RKO (cell line): ENCODE data around the gene LRP2.

ENCODE experiments used
- DNase-seq: peaks from one replicate; pipeline ENCODE4 v3.0.0-alpha.2; 2016; ENCODE audit warnings: low spot score

LRP2 gene

DNA sequence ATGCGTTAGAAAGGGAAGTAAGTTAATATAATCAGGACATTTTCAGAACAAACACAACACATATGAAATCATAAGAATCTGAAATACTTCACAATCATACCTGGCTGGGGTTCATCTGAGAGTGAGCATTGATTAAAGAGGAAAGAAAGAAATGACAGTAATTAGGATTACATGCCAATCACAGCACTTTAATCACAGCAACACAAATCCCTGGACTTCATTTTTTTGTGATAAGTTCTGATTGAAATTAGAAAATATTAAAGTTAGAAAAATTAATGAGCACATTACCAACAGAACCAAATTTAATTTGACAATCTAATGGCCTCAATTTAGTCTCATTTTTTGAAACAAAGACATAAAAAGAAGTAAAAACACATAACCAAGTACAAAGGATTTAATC, 121.9 kb downstream of the LRP2 start:
- DNase-seq = no peak

DNA sequence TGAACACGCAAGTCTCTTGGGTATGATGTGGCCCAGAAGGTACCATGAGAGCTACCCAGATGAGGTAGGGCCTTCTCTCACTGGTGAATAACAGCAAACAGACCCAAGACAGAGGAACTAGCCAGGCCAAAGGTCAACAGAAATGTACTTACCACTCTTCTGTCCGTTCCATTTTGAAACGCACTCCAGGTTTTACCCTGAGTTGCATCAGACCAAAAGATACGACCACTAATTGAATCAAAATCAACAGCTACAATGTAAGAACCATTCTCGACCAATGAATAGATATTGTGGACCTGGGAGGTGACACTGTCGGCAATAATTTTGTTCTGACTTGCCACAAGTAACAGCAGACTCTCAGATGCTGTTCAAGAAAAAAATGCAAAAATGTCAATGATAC, 124.4 kb downstream of the LRP2 start:
- no peak for DNase-seq

DNA sequence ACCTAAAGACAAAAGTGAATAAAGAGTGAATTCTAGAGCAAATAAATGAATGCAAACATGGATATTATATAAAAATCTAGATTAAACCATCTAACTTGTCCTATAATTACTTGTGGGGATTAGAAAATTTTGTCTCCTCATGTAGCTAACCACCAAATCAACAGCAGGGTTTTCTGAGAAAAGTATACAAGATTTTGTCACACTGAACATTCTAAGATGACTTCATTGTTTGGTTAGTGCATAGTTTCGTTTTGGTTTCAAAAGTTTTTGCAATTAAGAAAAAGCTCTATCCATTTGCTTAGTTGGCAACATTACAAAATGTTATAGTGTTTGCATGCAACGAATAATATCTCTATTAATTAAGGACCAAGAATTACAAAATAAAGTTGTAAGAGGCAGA, 125.0 kb downstream of the LRP2 start:
- DNase-seq = no peak

DNA sequence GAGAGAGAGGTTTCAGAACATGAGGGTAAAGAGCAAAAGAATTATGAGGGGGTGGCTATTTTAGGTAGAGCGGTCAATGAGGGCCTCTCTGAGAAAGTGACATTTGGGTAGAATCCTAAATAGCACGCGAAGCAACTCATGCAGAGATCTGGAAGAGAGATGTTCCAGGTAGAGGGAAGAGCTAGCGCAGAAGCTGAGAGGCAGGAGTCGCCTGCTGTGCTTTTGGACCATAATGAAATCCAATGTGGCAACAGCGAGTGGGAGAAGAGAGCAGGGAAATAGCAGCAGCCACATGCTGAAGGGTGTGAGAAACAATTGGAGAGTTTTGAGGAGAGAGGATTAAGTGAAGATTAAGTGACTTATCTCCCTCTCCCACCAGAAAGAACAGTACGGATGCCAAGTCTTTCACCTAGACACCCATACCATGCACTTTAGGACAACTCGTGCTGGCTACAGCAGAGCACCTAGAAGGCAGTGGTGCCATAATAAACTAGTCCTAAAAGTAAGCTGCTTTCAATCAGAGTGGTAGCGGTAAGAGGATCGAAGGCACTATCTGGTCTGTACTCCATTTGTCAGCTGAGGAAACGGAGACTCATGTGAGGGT, 129.7 kb downstream of the LRP2 start:
- DNase-seq = no peak

DNA sequence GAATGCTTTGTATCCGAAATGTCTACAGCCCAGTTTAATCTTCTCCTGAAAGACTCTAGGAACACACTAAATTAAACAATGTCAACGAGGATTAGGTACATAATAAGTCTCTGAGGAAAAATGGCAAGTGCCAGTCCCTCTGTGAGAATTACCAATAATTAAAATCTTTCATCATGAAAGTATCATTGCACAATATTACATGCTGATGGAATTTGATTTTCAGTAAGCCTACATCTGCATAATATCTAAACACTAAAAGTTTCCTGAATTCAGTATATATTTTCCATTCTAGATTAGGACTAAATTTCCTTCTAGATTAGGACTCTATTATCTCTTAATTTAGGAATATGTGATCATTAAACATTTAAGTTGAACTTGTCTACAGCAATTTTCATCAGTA, 132.1 kb downstream of the LRP2 start:
- DNase-seq = no peak

DNA sequence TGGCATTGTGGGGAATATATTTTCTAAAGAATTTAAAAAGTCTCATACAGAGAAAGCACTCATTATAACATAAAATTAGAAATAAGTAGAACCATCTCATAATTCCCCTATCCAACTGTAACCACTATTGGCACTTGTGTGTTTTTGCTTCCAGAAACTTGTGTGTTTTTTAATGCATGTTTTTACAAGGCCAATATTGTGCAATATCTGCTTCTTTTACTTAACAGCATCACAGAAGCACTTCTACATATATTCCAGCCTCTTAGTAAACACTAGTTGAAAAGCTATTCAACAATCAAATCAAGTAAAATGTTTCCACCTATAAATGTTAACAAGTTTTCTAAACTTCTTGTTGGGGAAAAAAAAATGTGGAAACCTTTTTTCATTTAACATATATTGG, 132.7 kb downstream of the LRP2 start:
- no peak for DNase-seq

DNA sequence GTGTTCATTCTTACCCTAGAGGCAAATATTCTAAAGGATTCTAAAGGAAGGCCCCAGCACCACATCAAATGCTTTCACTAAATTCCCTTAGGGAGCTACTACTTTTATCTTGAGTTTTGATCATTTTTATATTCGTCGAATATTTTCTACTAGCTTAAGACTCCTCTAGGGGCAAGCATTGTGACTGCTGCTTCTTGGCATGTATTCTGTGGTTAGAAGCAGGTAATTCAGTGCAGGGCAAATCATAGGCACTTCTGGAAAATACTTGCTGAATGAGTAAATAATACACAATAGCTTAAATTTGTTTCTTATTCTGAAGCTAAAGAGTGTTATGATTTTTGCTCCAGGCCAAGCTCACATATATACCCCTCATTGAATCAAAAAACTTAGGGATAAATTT, 136.4 kb downstream of the LRP2 start:
- DNase-seq = no peak

DNA sequence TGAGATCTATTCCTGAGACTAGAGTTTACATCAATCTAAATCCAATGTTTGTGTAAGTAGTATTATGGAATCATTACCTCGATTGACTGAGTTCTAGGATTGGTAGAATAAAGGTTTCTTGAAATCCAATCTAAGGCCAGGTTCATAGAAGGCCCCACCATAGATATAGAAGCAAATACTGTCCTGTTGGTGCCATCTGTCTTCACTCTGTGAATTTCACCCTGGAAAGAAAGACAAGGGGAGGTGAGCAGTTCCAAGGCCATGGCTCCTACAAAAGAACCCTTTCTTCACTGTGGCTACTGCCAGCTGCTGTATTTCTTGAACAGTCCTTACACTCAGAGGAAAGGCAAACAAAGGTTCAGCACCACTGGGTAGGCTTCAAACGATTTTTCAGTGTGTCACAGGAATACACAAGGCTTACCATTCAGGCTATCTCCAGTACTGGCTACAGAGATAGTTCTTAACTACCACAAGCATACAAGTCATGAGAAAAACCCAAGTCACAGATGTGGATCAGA, 137.0 kb downstream of the LRP2 start:
- no peak for DNase-seq

DNA sequence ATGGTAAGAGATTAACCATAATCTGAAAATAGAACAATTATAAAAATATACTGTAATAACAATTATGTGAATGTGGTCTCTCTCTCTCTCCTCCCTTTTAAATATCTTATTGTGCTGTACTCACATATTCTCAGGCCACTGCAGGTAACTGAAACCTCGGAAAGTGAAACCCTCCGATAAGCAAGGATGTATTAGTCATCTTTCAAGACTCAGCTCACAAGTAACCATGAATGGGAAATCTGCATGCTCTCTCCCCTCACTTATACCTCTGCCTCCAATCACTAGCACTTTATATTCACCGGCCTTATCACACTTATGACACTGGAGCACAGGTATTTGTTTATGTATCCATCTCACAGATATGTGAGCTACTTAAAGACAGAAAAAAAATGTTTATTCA, 139.7 kb downstream of the LRP2 start:
- no peak for DNase-seq

DNA sequence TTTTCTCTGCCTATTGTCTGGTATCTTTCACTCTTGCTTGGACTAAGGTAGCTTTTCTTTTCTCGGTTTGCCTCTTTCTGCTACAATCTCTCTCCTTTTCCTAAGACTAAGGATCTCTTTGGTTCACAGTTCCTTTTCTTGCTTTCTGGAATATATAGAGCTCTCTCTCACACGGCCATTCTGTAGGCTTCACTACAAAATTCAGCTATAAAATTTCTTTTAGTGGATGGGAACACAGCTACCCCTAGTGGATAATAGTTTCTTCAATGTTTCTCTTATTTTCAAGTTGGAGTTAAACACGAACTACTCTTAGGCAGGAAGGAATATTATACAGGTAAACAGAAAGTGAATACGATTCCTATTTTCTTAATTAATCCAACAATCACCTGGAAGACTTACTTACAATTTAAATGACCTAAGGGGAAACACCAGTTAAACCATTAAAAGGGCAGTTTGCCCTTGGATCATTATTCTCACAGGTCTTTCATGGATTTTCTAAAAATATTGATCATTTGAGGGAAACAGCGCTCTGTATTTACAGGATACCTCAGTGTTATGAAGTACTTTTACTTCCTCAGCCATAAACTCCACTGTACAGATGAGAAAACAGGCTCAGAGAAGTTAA, 140.5 kb downstream of the LRP2 start:
- DNase-seq = peak; percentile 48

DNA sequence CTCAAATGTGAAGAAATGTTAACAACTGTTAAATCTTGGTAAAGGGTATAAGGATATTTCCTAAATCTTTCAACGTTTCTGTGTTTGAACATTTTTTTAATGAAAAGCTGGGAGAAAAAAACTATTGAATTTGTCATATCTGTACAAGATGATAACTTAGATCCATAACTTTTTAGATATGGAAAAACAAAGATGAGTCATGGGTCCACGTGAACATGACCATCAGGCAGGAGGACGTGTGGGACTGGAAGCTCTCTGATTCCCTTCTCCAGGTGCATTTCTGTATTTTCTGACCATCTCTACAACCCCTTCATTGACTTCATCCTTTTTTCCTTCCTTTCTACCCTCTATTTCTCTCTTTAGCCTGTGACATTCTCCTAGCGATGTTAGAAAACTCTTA, 151.4 kb downstream of the LRP2 start:
- no peak for DNase-seq

DNA sequence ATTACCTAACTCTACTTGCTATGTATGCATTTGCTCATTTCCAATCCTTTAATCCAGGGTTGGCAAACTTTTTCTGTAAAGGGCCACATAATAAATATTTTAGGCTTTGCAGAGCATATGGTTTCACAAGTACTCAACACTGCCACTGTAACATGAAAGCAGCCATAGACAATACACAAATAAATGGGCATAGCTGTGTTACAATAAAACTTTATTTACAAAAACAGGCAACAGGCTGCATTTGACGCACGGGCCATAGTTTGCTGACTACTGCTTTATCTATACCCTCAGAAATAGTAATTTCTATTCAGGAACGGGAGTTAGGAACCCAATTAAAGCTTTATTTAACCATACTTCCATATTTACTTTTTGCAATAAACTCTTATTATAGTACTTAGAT, 154.3 kb downstream of the LRP2 start:
- no peak for DNase-seq

DNA sequence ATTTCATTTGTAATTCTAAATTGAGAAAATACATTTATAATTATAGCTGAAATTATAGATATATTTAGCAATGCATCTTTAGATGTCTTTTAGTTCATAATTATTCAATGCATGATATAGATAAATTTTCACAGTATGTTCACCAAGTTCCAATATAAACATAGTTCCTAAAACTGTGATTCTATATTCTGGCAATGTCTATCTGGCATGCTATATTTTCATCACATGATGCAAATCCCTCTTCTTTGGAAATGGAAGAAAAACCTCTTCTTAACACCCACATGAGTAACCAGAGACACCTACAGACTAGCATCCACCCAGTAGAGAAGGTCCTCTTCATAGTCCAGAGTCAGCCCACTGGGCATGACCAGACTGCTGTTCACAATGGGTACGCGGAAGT, 157.2 kb downstream of the LRP2 start:
- DNase-seq = no peak

DNA sequence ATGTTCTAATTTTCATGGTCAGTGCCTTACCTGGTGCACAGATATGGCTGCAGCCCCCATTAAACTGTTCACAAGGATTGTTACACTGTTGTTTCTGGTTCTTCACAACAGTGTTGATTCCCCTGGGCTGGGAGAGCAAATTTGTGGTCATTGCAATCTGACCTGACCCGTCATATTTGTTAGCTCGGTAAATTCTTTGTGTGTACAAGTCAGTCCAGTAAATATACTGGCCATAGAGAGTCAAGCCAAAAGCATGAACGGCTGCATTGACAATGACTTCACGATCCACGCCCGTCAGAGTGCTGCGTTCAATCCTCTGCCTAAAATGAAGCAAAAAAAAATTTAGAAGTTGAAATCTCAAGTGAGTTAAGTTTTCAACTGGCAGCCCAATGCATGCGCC, 158.4 kb downstream of the LRP2 start:
- no peak for DNase-seq

DNA sequence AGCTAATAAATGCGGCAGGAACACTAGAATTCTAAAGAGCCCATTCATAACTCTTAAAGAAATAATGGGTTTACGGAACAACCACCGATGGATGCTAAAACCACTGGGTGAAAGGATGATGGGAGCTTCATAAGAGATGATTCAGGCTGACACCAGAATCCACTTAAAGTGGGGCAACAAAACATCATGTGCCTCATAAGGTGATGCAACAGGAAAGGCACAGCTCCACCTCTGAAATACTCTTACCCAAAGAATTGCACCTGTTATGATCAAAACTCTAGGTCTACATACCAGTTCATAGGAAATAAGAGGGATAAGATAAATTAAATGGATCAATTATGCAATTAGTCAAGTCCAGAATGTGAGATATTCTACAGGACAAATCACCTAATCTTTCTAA, 161.6 kb downstream of the LRP2 start:
- no peak for DNase-seq

DNA sequence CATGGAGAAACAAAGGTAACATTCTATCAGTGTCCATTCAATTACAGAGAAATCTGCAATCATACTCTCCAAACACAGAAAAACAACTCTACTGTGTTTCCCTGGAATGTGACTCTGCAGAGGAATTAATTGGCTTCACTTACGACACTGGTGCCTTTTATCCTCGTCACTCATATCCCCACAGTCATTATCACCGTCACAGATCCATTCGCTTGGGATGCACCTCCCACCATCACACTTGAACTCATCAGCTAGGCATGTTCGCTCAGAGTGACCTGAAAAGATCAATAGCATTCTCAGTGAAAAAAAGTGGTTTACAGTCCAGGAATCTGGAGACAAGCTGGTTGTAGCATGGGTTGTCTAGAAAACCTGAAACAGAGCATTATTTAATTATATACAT, 168.7 kb downstream of the LRP2 start:
- DNase-seq = no peak

DNA sequence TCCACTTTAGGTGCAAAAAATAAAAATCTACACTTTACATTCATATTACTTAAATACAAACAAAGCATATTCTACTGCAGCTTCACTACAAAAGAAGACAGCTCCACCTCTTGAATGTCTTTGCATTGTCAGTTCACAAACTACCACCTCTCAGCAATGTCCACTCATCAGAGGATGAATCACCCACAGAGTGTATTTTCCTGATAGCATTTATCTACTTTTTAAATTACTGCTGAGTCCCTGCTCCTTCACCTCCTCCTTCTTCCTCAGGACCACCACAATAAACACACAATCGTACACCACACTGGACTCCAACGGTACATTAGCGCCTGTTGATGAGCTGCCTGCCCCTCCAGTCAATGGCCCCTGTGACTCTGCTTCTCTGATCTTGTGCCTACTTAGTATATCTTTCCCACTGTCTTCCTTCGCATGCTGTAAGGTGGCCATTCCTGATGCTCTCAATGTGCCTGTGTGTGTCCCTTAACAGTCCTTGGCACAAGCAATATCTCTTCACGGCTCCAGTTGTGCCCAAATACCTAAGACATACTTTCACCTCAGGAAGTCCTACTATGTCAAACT, 172.0 kb downstream of the LRP2 start:
- peak; percentile 14 for DNase-seq

DNA sequence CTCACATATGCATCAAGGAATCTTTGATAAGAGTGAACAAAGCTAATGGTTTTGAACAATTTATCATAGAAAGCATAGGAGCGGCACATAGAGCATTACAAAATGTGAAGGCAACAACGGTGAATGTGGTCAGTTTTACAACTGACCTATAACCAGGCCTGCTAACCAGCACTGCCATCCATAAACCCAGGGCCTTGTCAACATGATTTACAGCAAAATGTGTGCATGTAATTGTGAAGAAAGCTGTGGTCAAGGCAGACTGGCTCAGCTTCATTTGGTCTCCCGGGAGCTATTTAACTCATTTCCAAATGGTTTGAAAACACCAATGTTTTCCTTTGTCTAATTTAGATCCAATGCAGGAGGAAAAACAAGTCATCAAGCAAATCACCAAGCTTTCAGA, 173.2 kb downstream of the LRP2 start:
- no peak for DNase-seq

DNA sequence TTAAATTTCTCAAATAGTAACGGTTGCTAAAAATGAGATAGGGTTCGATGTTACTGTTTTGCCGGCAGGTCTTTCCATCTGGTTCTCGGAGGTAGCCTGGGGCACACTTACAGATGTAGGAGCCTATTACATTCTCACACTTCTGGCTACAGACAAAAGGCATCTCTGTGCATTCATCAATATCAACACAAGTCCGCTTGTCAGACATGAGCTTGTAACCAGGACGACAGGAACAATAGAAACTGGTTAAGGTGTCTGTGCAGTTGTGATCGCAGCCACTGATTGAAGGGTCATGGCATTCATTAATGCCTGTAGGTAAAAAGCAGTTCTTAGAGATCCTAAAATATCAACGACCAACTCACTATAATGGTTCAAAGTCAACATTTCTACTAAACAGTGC, 176.6 kb downstream of the LRP2 start:
- DNase-seq = no peak

DNA sequence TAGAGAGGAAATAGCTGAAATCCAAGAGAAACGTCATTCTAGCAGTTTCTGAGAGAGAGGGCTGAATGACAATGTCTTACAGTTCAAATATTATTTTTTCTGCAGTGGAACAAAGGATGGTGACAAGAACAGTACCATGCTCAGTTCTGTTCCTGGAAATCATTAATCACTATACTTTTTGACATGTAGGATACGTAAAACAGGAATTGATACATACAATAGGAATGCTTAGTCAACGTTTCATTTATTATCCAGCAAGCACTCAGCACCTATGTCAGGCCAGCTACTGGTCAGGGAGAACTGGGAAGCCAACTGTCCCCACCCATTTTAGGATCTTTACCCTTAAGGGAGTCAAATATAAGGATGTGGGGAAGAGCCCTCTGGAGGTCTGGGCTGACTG, 178.3 kb downstream of the LRP2 start:
- peak; percentile 39 for DNase-seq

DNA sequence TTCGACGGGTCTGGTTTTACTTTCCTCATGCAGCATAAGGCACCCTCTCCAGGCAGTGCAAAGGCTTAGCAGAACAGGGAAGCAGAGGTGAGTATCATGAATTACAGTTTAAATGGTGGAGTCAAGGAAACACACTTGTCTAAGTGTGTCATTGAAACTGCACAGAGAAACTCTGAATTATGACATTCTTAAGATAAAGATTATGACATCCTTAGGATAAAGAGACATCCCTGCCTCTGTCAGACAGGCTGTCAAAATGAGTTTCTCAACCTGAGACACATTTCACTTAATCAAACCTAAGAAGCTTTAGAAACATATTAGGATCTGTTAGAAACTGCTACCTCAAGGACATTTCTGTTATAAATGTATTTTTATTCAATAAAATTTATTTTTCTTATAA, 179.8 kb downstream of the LRP2 start:
- DNase-seq = no peak

DNA sequence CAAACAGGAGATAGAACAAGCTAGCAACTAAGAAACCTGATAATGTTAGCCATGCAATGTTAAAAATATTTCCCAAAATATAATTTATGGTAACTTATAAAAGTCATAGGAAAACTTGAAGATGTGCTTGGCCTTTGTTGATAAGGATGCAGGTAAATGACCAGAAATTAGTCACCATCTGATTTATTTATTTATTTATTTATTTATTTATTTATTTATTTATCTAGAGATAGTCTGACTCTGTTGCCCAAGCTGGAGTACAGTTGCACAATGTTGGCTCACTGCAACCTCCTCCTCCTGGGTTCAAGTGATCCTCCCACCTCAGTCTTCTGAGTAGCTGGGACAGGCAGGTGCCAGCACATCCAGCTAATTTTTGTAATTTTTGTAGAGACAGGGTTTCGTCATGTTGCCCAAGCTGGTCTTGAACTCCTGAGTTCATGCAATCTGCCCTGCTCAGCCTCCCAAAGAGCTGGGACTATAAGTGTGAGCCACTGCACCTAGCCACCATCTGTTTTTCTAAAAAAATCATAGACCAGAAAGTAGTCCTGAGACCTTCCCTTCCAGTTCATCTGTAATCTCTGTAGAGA, 183.4 kb downstream of the LRP2 start:
- no peak for DNase-seq

DNA sequence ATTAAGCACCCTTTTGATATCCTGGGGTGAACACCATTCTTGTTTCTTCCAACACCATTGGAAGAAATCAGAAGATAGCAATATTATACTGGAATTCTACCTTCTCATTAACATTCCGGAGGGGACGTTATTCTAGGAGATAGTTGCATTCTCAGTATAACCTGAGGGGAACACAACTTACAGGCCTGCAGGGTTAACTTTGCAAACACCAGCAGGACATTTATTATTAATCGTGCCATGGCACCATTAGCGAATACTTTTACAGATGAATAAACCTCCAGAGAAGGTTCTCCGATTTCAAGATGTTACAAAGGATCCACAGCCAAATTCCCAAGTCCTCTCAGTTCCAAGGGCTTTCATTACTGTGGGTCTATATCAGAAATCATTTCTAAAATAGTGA, 184.0 kb downstream of the LRP2 start:
- DNase-seq = no peak

DNA sequence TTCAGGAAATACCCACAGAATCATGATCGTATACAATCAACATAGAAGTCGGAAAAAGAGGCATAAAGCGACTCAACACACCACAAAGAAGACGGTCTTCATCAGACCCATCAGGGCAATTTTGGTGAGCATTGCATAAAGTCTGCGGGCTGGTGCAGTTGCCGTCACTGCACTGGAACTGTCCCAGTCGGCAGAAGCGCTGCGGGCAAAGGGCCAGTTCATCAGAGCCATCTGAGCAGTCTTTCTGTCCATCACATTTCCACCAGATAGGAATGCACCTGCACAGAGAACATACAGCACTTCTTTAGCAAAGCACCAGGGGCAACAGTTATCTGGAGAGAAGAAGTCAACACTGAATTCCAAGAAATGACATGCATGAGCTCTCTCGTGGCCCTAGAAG, 187.2 kb downstream of the LRP2 start:
- DNase-seq = no peak
